GM21381 (cell line): Measurements from ENCODE around the gene HMG20A.

Experiments
- ATAC-seq: cut with Tn5 transposase; IDR thresholded peaks from one replicate; pipeline ENCODE4 v1.9.1; 2021; ENCODE audit warnings: mild to moderate bottlenecking, moderate library complexity; ENCODE audit not compliant: unreplicated experiment

Gene HMG20A

GRCh38 chr15:77533578-77534430 lies 113.1 kb downstream of the HMG20A start:
- ATAC-seq, result no peak
